ENCODE results near the gene FBXL22. TPM values are rescaled to one million over a fixed set of nuclear protein-coding genes. Genes with fewer than 3 reads are reported as not detected.

The FBXL22 gene
- total RNA-seq, 1 donor from 2014 or later, result 0.34 TPM

DNA sequence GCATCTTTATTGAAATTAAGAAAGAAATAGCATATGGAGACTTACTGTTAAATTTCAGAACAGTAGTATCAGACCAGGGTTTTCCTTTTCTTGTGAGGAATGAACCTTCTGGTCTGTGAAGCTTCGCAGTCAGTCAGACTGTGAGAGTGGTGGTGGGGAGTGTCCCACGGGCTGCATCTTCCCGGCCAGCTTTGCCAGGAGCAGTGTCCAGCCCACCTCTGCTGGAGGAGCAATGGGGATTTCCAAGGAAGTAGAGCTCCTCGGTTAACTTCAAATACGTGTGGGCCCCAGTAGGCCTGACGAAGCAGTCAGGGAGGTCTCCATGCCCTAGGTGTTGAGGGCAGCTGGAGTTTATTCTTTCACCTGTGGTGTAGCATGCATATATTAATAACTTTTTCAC is 40.9 kb upstream of the FBXL22 start:
- peaks cover 14% of the 10 kb centered on the region for H3K36me3 Mint-ChIP-seq (ENCODE audit: low read depth, unreplicated experiment)
- H3K27ac ChIP-seq (ENCODE audit: low read depth, low read length), result no peak overlapping the region
- H3K27ac Mint-ChIP-seq (ENCODE audit: unreplicated experiment), result peak overlapping the region; percentile 34
- H2AFZ ChIP-seq (ENCODE audit: low read depth, low read length), result no peak overlapping the region
- H3K4me3 Mint-ChIP-seq (ENCODE audit: unreplicated experiment), result no peak overlapping the region
- peaks cover 16% of the 10 kb centered on the region for H3K36me3 ChIP-seq (ENCODE audit: insufficient read depth, low read length)
- H3K4me3 ChIP-seq (ENCODE audit: insufficient read depth, low read depth, low read length), result no peak overlapping the region
- H4K20me1 ChIP-seq (ENCODE audit: insufficient read depth, low read length), result no peaks in the 10 kb centered on the region
- DNase-seq (ENCODE audit: low read depth) (no peak), FAIRE-seq (no peak)
- H3K79me2 ChIP-seq (ENCODE audit: insufficient read depth, low read length), result no peaks in the 10 kb centered on the region
- H3K9me3 Mint-ChIP-seq (ENCODE audit: unreplicated experiment), result no peaks in the 10 kb centered on the region
- no peak for TF ChIP-seq EZH2 (IDR thresholded peaks at IDR 0.05; ENCODE audit: insufficient read depth, low read length)
- TF ChIP-seq, protein P1, sequence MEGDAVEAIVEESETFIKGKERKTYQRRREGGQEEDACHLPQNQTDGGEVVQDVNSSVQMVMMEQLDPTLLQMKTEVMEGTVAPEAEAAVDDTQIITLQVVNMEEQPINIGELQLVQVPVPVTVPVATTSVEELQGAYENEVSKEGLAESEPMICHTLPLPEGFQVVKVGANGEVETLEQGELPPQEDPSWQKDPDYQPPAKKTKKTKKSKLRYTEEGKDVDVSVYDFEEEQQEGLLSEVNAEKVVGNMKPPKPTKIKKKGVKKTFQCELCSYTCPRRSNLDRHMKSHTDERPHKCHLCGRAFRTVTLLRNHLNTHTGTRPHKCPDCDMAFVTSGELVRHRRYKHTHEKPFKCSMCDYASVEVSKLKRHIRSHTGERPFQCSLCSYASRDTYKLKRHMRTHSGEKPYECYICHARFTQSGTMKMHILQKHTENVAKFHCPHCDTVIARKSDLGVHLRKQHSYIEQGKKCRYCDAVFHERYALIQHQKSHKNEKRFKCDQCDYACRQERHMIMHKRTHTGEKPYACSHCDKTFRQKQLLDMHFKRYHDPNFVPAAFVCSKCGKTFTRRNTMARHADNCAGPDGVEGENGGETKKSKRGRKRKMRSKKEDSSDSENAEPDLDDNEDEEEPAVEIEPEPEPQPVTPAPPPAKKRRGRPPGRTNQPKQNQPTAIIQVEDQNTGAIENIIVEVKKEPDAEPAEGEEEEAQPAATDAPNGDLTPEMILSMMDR (IDR thresholded peaks at IDR 0.05; ENCODE audit: insufficient read depth, low read depth, low read length), result no peak
- H3K4me1 Mint-ChIP-seq (ENCODE audit: low read depth, unreplicated experiment), result peaks cover 54% of the 10 kb centered on the region
- H3K9ac ChIP-seq (ENCODE audit: low read length), result no peak overlapping the region
- H3K27me3 ChIP-seq (ENCODE audit: insufficient read depth, low read length), result no peaks in the 10 kb centered on the region
- no peaks in the 10 kb centered on the region for H3K9me3 ChIP-seq (ENCODE audit: insufficient read depth, low read depth, low read length)
- H3K27me3 Mint-ChIP-seq (ENCODE audit: low read depth, unreplicated experiment), result no peaks in the 10 kb centered on the region
- H3K4me2 ChIP-seq (ENCODE audit: low read length), result no peak overlapping the region
- peaks cover 31% of the 10 kb centered on the region for H3K4me1 ChIP-seq (ENCODE audit: insufficient read depth, low read length)

DNA sequence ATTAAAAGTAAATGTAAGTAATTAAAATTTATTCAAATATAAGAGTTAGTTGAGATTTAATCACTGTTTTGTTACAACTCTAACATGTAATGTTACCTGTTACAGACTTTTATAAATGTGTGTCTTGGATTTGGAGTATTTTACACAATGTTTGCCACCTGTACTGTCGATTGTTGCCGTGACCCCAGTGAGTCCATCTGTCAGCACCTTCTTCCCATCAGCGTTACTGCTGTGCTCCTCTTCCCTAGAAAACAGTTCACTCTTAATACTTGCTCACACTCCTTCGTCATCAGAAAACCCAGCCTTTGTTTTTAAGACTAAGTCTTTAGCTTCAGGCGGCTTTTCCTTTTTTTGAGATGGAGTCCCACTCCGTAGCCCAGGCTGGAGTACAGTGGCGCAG is 40.5 kb upstream of the FBXL22 start:
- no peak overlapping the region for H3K9ac ChIP-seq (ENCODE audit: low read length)
- H3K79me2 ChIP-seq (ENCODE audit: insufficient read depth, low read length), result no peaks in the 10 kb centered on the region
- peaks cover 17% of the 10 kb centered on the region for H3K36me3 Mint-ChIP-seq (ENCODE audit: low read depth, unreplicated experiment)
- DNase-seq (ENCODE audit: low read depth) (no peak), FAIRE-seq (no peak)
- H3K4me3 ChIP-seq (ENCODE audit: insufficient read depth, low read depth, low read length), result no peak overlapping the region
- H3K9me3 Mint-ChIP-seq (ENCODE audit: unreplicated experiment), result no peaks in the 10 kb centered on the region
- no peak overlapping the region for H3K4me2 ChIP-seq (ENCODE audit: low read length)
- no peak overlapping the region for H3K27ac Mint-ChIP-seq (ENCODE audit: unreplicated experiment)
- H3K27me3 Mint-ChIP-seq (ENCODE audit: low read depth, unreplicated experiment), result no peaks in the 10 kb centered on the region
- no peaks in the 10 kb centered on the region for H3K27me3 ChIP-seq (ENCODE audit: insufficient read depth, low read length)
- H3K9me3 ChIP-seq (ENCODE audit: insufficient read depth, low read depth, low read length), result no peaks in the 10 kb centered on the region
- H4K20me1 ChIP-seq (ENCODE audit: insufficient read depth, low read length), result no peaks in the 10 kb centered on the region
- TF ChIP-seq, protein P1 (IDR thresholded peaks at IDR 0.05; ENCODE audit: insufficient read depth, low read depth, low read length), result no peak
- TF ChIP-seq EZH2 (IDR thresholded peaks at IDR 0.05; ENCODE audit: insufficient read depth, low read length), result no peak
- H3K4me3 Mint-ChIP-seq (ENCODE audit: unreplicated experiment), result no peak overlapping the region
- no peak overlapping the region for H3K27ac ChIP-seq (ENCODE audit: low read depth, low read length)
- H3K4me1 ChIP-seq (ENCODE audit: insufficient read depth, low read length), result peaks cover 28% of the 10 kb centered on the region
- peaks cover 16% of the 10 kb centered on the region for H3K36me3 ChIP-seq (ENCODE audit: insufficient read depth, low read length)
- H3K4me1 Mint-ChIP-seq (ENCODE audit: low read depth, unreplicated experiment), result peaks cover 54% of the 10 kb centered on the region
- H2AFZ ChIP-seq (ENCODE audit: low read depth, low read length), result no peak overlapping the region

- Mint-ChIP-seq H3K4me3 (ENCODE audit: unreplicated experiment) (no peak overlapping the region), H3K36me3 (ENCODE audit: low read depth, unreplicated experiment) (peaks cover 22% of the 10 kb centered on the region), H3K27ac (ENCODE audit: unreplicated experiment) (no peak overlapping the region), H3K27me3 (ENCODE audit: low read depth, unreplicated experiment) (no peaks in the 10 kb centered on the region), H3K9me3 (ENCODE audit: unreplicated experiment) (no peaks in the 10 kb centered on the region), H3K4me1 (ENCODE audit: low read depth, unreplicated experiment) (peaks cover 27% of the 10 kb centered on the region)
- Histone ChIP-seq H3K4me2 (ENCODE audit: low read length) (no peak overlapping the region), H2AFZ (ENCODE audit: low read depth, low read length) (no peak overlapping the region), H3K27me3 (ENCODE audit: insufficient read depth, low read length) (no peaks in the 10 kb centered on the region), H3K9ac (ENCODE audit: low read length) (no peak overlapping the region), H3K79me2 (ENCODE audit: insufficient read depth, low read length) (no peaks in the 10 kb centered on the region), H3K27ac (ENCODE audit: low read depth, low read length) (no peak overlapping the region), H3K36me3 (ENCODE audit: insufficient read depth, low read length) (peaks cover 31% of the 10 kb centered on the region), H3K4me1 (ENCODE audit: insufficient read depth, low read length) (no peaks in the 10 kb centered on the region), H3K9me3 (ENCODE audit: insufficient read depth, low read depth, low read length) (no peaks in the 10 kb centered on the region), H4K20me1 (ENCODE audit: insufficient read depth, low read length) (no peaks in the 10 kb centered on the region), H3K4me3 (ENCODE audit: insufficient read depth, low read depth, low read length) (no peak overlapping the region)
- FAIRE-seq (no peak), DNase-seq (ENCODE audit: low read depth) (no peak)
- TF ChIP-seq, protein P1 (IDR thresholded peaks at IDR 0.05; ENCODE audit: insufficient read depth, low read depth, low read length), result no peak
- TF ChIP-seq EZH2 (IDR thresholded peaks at IDR 0.05; ENCODE audit: insufficient read depth, low read length), result no peak
These were observed 37.4 kb upstream of the FBXL22 start for GRCh38 chr15:63559753-63560152.

All from astrocyte (in vitro differentiated cells and primary cell).